HG03159 (cell line): ENCODE data around the gene ST6GAL2.

ENCODE experiments used
- ATAC-seq: cut with Tn5 transposase; IDR thresholded peaks from one replicate; pipeline ENCODE4 v1.9.1; 2021; ENCODE audit warnings: mild to moderate bottlenecking, moderate library complexity; ENCODE audit not compliant: unreplicated experiment

ST6GAL2 gene

GRCh38 chr2:106758901-106759497 is 127.0 kb downstream of the ST6GAL2 start:
- no peak for ATAC-seq
